GM20000 (cell line): ENCODE measurements around the gene STX19.

Experiments
- DNase-seq: peaks from one replicate; pipeline ENCODE4 v3.0.0; 2012; ENCODE audit warnings: low spot score
- CTCF ChIP-seq: IDR thresholded peaks from 2 replicates; pipeline ENCODE4 v1.5.1; 2012; ENCODE audit warnings: mild to moderate bottlenecking, control low read depth; ENCODE audit errors: extremely low read depth, missing control alignments

Gene STX19

GRCh38 chr3:94024385-94024784 is 4.0 kb downstream of the STX19 start:
- TF ChIP-seq CTCF, result no peak
- no peak for DNase-seq

- TF ChIP-seq CTCF, result no peak
Measured at GRCh38 chr3:94020293-94020692, 8.1 kb downstream of the STX19 start.

GRCh38 chr3:94019659-94020058 is 8.7 kb downstream of the STX19 start:
- DNase-seq, result no peak
- TF ChIP-seq CTCF, result no peak

More at GRCh38 chr3:94020293-94020692, 8.1 kb downstream of the STX19 start:
- no peak for DNase-seq

- TF ChIP-seq CTCF, result no peak
- DNase-seq, result no peak
Measured at GRCh38 chr3:94015025-94015424, 13.4 kb downstream of the STX19 start.

- TF ChIP-seq CTCF, result no peak
- no peak for DNase-seq
Measured at GRCh38 chr3:94012185-94012584, 16.2 kb downstream of the STX19 start.

- no peak for TF ChIP-seq CTCF
- no peak for DNase-seq
Measured at GRCh38 chr3:94011233-94011711, 17.1 kb downstream of the STX19 start.

- no peak for DNase-seq
- TF ChIP-seq CTCF, result no peak
Measured at GRCh38 chr3:94009608-94010007, 18.8 kb downstream of the STX19 start.
